Measurements from ENCODE around the gene SPATA1. TPM values are rescaled to one million over a fixed set of nuclear protein-coding genes. Genes with fewer than 3 reads are reported as not detected.
A peak's percentile ranks its signal among the peaks of the same experiment; 100 is the strongest.

SPATA1 gene
- total RNA-seq = 1 to 10 TPM in 2 of 4 donors, under 1 TPM in 1, not detected in 1; 0.18 to 1.9 (median 1.1) TPM

GRCh38 chr1:84506002-84506728, at the start of gene SPATA1, which contains the start of gene GNG5:
SPATA1 (plus strand) TSS chr1:84506386; CDS start chr1:84516360, 9,974 bp downstream.
GNG5 (minus strand) TSS chr1:84506581; CDS start chr1:84506091, 490 bp downstream.
- Histone ChIP-seq H3K27me3 (no peaks in the 10 kb centered on the region), H3K4me1 (peaks cover 0 to 36% (median 8%) of the 10 kb centered on the region in 4 donors), H3K4me3 (peak within 1 kb of the TSS; percentile 66 to 78 (median 76)), H3K27ac (peak within 1 kb of the TSS; percentile 92 to 97 (median 95)), H3K36me3 (no peaks in the 10 kb centered on the region), H3K9me3 (no peaks in the 10 kb centered on the region)
- peak; percentile 98 to 99 (median 99) for DNase-seq
- TF ChIP-seq, protein P1, sequence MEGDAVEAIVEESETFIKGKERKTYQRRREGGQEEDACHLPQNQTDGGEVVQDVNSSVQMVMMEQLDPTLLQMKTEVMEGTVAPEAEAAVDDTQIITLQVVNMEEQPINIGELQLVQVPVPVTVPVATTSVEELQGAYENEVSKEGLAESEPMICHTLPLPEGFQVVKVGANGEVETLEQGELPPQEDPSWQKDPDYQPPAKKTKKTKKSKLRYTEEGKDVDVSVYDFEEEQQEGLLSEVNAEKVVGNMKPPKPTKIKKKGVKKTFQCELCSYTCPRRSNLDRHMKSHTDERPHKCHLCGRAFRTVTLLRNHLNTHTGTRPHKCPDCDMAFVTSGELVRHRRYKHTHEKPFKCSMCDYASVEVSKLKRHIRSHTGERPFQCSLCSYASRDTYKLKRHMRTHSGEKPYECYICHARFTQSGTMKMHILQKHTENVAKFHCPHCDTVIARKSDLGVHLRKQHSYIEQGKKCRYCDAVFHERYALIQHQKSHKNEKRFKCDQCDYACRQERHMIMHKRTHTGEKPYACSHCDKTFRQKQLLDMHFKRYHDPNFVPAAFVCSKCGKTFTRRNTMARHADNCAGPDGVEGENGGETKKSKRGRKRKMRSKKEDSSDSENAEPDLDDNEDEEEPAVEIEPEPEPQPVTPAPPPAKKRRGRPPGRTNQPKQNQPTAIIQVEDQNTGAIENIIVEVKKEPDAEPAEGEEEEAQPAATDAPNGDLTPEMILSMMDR (IDR thresholded peaks at IDR 0.05) = no peak
- peak; percentile 79 to 87 for TF ChIP-seq POLR2A (IDR thresholded peaks at IDR 0.05)

- H3K4me1 ChIP-seq = no peaks in the 10 kb centered on the region
- no peak overlapping the region for H3K4me3 ChIP-seq
- no peak for DNase-seq
- no peaks in the 10 kb centered on the region for H3K9me3 ChIP-seq
- no peak overlapping the region for H3K27ac ChIP-seq
- H3K27me3 ChIP-seq = no peaks in the 10 kb centered on the region
- no peaks in the 10 kb centered on the region for H3K36me3 ChIP-seq
- no peak for TF ChIP-seq POLR2A (IDR thresholded peaks at IDR 0.05)
- TF ChIP-seq, protein P1 (IDR thresholded peaks at IDR 0.05) = no peak
Observed at GRCh38 chr1:84462118-84462517, 44.1 kb upstream of the SPATA1 start.

- Histone ChIP-seq H3K27ac (no peak overlapping the region), H3K4me1 (no peaks in the 10 kb centered on the region), H3K36me3 (no peaks in the 10 kb centered on the region), H3K9me3 (no peaks in the 10 kb centered on the region), H3K4me3 (no peak overlapping the region), H3K27me3 (no peaks in the 10 kb centered on the region)
- DNase-seq = no peak
- no peak for TF ChIP-seq POLR2A (IDR thresholded peaks at IDR 0.05)
- TF ChIP-seq, protein P1 (IDR thresholded peaks at IDR 0.05) = no peak
Observed at GRCh38 chr1:84467298-84467697, 38.9 kb upstream of the SPATA1 start.

DNA sequence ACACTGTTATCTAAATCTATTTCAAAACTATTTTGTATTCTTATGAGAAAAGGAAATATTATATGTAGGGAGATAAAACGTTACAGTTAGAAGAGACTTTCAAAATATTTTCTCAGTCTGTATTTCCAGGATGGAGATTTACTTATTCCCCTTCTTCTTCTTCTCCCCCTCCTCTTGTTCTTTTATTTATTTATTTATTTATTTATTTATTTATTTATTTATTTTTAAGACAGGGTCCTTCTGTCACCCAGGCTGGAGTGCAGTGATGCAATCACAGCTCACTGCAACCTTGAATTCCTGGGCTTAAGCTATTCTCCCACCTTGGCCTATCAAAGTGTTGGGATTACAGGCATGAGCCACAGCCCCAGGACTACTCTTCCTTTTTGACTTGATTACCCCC, 30.0 kb upstream of the SPATA1 start:
- H3K27me3 ChIP-seq = no peaks in the 10 kb centered on the region
- TF ChIP-seq, protein P1 (IDR thresholded peaks at IDR 0.05) = no peak
- TF ChIP-seq POLR2A (IDR thresholded peaks at IDR 0.05) = no peak

DNA sequence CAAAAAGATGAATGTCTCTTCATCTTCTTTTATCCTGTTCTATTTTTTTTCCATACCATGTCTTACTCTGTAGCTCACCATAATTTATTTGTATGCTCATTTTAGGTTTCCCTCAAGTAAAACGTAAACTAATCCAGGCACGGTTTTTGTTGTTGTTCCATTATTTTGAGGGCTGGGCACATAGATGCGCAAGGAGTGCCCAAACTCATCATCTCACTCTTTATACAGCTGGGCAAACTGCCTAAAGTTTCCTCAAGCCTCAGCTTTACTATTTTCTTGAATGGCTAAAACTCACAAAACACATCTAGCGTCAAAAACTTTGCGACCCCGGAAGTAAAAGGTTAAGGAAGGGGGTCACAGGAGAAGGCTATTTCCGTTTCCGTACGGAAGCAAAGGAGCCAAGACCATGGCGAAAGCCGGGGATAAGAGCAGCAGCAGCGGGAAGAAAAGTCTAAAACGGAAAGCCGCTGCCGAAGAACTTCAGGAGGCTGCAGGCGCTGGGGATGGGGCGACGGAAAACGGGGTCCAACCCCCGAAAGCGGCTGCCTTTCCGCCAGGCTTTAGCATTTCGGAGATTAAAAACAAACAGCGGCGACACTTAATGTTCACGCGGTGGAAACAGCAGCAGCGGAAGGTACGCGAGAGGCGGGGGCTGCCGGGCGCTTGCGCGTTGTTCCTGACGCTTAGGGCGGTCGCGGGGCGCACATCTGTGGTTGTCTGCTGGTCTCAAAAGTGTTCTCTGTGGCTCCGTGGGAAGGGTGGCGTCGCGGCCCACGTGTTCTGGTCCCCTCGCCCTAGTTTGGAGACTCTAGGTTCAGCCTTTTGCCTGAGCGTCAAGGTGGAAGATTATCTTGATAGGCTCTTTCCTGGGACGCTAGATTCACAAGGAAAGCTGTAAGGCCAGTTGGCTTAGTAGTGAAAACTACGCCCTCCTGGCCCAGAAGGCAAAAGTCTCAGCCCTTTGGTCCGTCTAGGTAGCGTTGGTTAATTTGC, 27.0 kb upstream of the SPATA1 start, which contains the start of gene RPF1:
Gene RPF1, plus strand, starts transcription at position 391 of the 993 bp plus-strand sequence. Its CDS starts 16 bp downstream, at position 407.
- peak within 1 kb of the TSS; percentile 74 to 92 (median 84) for H3K27ac ChIP-seq
- no peaks in the 10 kb centered on the region for H3K27me3 ChIP-seq
- H3K36me3 ChIP-seq = peaks cover 0 to 11% (median 0%) of the 10 kb centered on the region in 3 donors
- peak within 1 kb of the TSS; percentile 60 to 91 (median 72) for H3K4me3 ChIP-seq
- H3K4me1 ChIP-seq = peaks cover 0 to 20% (median 6%) of the 10 kb centered on the region in 4 donors
- DNase-seq = peak; percentile 69 to 88 (median 83)
- no peaks in the 10 kb centered on the region for H3K9me3 ChIP-seq
- TF ChIP-seq, protein P1 (IDR thresholded peaks at IDR 0.05) = no peak
- peak; percentile 35 to 58 for TF ChIP-seq POLR2A (IDR thresholded peaks at IDR 0.05)

More for the DNA sequence above, 30.0 kb upstream of the SPATA1 start:
- Histone ChIP-seq H3K9me3 (no peaks in the 10 kb centered on the region), H3K4me3 (no peak overlapping the region), H3K36me3 (no peaks in the 10 kb centered on the region), H3K4me1 (peaks cover 0 to 17% (median 5%) of the 10 kb centered on the region in 4 donors), H3K27ac (no peak overlapping the region)
- DNase-seq = no peak

All from Peyer's patch (tissue), 4 donors.